Measurements from ENCODE around the gene PLD4.
A peak's percentile ranks its signal among the peaks of the same experiment; 100 is the strongest.

The PLD4 gene

DNA sequence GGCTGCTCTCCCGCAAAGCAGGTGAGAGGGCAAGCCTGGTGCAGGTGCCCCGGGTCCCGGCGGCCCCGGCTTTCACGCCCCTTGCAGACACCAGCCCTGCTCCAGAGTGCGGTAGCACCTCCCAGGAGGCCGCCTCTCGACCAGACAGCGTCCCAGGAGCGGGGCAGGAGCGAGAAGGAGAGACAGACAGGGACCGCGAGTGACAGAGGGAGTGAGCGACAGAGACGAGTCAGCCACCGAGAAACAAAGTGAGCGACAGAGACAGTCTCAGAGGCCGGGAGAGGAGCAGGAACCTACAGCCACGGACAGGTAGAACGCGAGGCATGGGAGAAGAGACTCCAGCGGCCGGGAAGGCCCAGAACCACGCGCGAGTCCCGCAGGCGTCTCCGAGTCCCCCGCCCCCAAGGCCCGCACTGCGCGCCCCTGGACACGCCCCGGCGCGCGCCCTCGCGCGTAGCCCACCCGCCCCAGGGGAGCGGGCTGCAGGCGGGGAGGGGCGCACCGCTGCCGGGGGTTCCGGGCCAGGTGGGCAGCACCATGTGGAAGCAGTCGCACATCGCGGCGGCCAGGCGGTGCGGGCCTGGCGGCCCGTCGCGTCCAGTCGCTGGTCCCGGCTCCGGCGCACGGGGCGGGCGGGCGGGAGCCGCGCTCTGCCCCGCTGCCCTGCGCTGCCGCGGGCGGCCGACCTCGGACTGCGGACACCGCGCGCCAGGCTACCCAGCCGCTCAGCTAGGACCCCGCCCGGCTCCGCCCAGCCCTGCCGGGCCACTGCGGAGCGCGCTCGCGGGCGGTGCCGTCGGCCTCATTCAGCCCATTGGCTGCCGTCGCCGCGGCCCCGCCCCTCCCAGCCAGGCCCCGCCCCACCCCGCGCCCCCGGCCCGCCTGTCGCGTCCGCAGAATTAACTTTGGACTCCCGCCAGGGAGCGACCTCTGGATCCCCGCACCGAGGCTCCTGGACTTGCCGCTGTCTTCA, 53.3 kb downstream of the PLD4 start, which contains the start of gene AHNAK2:
TSS of gene AHNAK2 (minus strand) at position 694 of the 973 bp plus-strand sequence. CDS start at position 557, 137 bp downstream.
- TF ChIP-seq, protein P1, sequence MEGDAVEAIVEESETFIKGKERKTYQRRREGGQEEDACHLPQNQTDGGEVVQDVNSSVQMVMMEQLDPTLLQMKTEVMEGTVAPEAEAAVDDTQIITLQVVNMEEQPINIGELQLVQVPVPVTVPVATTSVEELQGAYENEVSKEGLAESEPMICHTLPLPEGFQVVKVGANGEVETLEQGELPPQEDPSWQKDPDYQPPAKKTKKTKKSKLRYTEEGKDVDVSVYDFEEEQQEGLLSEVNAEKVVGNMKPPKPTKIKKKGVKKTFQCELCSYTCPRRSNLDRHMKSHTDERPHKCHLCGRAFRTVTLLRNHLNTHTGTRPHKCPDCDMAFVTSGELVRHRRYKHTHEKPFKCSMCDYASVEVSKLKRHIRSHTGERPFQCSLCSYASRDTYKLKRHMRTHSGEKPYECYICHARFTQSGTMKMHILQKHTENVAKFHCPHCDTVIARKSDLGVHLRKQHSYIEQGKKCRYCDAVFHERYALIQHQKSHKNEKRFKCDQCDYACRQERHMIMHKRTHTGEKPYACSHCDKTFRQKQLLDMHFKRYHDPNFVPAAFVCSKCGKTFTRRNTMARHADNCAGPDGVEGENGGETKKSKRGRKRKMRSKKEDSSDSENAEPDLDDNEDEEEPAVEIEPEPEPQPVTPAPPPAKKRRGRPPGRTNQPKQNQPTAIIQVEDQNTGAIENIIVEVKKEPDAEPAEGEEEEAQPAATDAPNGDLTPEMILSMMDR (IDR thresholded peaks at IDR 0.05; ENCODE audit: control extremely low read depth, extremely low read depth, low read depth, missing control alignments), result no peak
- POLR2A ChIA-PET, result no interaction called here
- peak; percentile 60 for DNase-seq (ENCODE audit: extremely low spot score)
- CTCF ChIA-PET, result interaction anchor here (1.3 to 6.1 kb wide), 3 partner anchors 64 to 112 kb away, joined by 3 to 177 read pairs (median 11); no protein-coding TSS in a partner anchor

DNA sequence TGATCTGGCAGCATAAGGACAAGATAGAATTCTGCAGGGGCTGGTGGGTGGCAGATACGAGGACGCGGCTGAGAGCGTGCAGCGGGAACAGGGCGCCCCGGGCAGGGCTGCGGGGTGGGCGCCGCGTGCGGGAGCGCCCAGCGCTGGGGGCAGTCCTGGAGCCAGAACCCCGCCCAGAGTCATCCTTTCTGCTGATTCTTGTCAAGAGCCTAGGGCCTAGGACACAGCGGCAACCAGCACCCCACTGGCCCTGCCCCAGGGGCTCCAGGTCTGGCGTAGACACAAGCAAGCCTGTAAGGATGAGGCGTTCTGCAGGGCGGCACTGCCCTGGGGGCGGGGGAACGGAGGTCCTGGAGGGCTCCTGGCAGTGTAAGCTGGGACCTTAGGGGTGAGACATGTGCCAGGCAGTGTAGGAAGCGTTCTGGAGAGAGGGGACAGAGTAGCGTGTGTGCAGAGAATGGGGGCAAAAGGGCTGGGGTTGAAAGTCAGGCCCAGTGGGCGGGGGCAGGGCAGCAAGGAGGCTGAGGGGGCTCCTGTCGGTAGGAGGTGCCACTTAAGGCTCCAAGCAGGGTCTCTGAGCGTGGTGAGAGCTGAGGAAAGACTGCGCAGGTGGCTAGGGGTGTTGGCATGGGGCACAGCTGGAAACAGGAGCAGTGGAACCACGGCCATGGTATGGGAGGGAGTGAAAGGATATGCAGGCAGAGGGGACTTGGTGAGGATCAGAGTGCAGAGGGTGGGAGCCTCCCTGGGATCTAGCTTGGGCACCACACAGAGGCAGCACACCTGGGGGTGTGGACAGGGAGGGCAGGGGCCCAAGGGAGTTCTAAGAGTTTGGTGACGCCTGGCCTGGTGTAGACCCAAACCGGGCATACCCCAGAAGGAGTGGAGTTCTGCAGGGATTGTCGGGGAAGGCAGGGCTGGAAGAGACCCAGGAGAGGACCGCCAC, 54.3 kb downstream of the PLD4 start:
- POLR2A ChIA-PET, result no interaction called here
- DNase-seq (ENCODE audit: extremely low spot score), result no peak
- CTCF ChIA-PET, result interaction anchor here (1.6 kb wide), 1 partner anchor 66 kb away, joined by 11 read pairs; no protein-coding TSS in a partner anchor
- TF ChIP-seq, protein P1 (IDR thresholded peaks at IDR 0.05; ENCODE audit: control extremely low read depth, extremely low read depth, low read depth, missing control alignments), result no peak

DNA sequence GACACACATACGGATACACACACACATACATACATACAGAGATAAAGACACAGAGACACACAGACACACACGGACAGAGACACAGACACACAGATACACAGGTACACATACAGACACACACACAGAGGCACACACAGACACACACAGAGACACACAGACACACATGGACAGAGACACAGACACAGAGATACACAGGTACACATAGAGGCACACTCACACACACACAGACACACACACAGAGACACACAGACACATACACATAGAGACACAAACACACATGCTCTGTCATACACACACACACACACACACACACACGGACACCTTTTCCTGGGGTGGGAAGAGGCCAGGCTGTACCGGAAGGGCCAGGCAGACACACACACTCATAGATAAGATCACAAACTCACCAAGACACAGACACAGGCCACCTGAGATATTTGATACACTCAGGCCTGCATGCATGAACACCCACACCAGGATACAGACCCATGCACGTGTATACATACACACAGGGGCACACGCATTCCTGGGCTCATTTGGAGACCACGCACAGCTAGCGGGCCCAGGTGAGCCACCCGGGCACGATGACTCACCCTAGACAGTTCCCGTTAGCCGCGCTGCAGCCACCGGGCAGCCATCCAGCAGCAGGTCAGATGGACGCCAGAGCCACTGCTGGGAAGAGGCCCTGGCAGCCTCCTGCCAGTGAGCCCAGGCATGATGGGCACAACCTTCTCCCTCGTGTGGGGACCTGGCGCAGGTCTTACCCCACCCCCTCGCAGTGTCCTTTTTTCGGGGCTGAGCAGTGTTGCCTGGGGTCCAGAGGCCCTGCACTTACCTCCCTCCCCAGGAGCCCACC, 55.3 kb downstream of the PLD4 start:
- ChIA-PET CTCF (interaction anchor here (1.6 kb wide), 1 partner anchor 66 kb away, joined by 11 read pairs; no protein-coding TSS in a partner anchor), POLR2A (no interaction called here)

DNA sequence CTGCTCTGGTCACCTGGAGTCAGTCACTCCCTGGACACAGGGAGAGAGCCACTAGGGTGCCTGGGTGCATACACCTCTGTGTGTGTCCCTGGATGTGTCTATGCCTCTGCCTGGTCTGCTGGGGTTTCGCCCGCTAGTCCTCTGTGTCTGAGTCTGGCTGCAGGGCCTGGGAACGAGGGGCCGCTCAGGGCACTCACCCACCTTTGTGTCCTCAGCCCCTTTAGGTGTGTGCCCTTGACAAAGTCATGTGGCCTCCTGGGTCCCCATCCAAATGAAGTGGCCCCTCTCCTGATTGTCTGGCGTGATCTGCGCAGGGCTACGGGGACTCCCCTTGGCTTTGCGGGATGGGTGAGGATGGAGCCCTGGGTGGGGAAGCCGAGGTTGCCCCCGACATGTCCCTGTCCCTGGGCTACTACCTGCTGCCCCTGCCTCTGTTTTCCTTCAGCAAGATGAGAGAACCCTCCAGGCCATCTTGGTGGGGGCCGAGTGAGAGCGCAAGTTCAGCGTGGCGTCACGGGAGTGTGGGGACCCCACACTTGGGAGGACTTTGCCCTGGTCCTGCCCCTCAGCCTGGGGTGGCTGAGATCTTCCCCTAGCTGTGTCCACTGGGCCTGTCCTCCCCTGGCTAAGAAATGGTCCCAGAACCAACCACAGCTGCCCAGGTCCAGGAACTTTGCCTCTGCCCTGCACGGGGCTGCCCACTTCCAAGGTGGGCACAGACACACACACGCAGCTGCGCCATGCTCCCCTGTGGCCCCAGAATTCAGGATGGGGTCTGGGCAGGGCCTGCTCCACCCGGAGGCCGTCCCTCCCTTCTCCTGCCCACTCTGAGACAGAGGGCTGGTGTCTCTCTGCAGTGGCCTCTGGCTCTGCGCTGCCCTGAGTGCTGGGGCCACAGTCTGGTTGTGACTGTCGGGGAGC, 56.2 kb downstream of the PLD4 start:
- CTCF ChIA-PET, result interaction anchor here (1.5 to 5.7 kb wide), 3 partner anchors 54 to 65 kb away, joined by 5 to 54 read pairs (median 8); no protein-coding TSS in a partner anchor
- POLR2A ChIA-PET, result no interaction called here
- no peak for DNase-seq (ENCODE audit: extremely low spot score)
- TF ChIP-seq, protein P1 (IDR thresholded peaks at IDR 0.05; ENCODE audit: control extremely low read depth, extremely low read depth, low read depth, missing control alignments), result no peak

More for the DNA sequence above, 55.3 kb downstream of the PLD4 start:
- DNase-seq (ENCODE audit: extremely low spot score), result no peak
- TF ChIP-seq, protein P1 (IDR thresholded peaks at IDR 0.05; ENCODE audit: control extremely low read depth, extremely low read depth, low read depth, missing control alignments), result no peak
